NCI-H128 (cell line): ENCODE data around the gene ZFAND2B.
"Not testable (repeated sequence)": the region's sequence is repeated elsewhere in the genome, so short reads cannot be mapped to it uniquely, and the experiment has no call there.

Experiments used
- DNase-seq: peaks from one replicate; lab custom pipeline; 2025; ENCODE audit not compliant: unreplicated experiment; lab: John Stamatoyannopoulos, UW

The ZFAND2B gene

DNA sequence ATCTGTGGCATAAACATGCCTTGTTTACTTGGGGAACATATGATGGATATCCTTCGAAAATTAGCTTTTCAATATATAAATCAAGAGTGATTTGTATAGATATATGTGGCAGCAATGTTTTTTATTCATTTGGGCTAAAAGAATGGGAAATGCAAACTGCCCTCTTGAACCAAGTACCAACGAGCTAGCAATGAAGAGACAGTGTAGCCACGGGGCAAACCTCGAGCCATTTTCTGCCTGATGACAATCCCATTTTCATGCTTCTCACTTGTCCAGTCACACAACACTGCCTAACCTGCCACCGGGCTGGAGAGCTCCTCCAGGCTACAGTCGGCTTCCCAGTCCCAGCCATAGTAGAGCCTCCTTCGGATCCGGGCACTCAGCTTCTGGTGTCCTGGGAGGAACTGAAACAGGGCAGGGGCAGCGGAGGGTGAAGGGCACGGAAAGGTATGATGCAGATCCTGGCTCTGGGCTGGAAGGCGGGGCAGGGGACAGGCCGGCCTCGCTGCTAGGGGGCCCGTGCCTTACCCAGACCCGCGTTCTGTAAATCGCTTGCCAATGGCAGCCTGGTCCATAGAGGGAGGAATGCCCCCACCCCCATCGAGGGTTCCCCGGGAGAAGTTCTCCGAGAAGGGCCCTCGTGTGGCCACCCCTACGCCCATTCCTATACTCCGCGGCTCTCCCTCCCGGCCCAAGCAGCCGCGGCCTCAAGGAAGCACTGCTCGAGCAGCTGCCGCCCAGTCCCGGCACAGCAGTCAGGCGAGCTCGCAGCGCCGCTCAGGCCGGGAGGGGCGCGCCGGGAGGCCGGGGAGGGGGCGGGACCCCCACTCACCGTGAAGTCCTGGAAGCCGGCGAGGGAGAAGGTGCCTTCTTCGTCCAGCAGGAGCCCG lies 30.4 kb upstream of the ZFAND2B start:
- DNase-seq: no peak

- DNase-seq: peak; percentile 51
These were observed 29.6 kb upstream of the ZFAND2B start, which contains the start of gene CNPPD1 for GRCh38 chr2:219176818-219177551. CNPPD1 (minus strand) TSS chr2:219176925; CDS start chr2:219176828, 97 bp downstream.

GRCh38 chr2:219177552-219178376 lies 28.8 kb upstream of the ZFAND2B start, which contains the start of gene RETREG2:
RETREG2 (plus strand) TSS chr2:219178275; CDS start chr2:219178353, 78 bp downstream.
- DNase-seq: peak; percentile 43

DNA sequence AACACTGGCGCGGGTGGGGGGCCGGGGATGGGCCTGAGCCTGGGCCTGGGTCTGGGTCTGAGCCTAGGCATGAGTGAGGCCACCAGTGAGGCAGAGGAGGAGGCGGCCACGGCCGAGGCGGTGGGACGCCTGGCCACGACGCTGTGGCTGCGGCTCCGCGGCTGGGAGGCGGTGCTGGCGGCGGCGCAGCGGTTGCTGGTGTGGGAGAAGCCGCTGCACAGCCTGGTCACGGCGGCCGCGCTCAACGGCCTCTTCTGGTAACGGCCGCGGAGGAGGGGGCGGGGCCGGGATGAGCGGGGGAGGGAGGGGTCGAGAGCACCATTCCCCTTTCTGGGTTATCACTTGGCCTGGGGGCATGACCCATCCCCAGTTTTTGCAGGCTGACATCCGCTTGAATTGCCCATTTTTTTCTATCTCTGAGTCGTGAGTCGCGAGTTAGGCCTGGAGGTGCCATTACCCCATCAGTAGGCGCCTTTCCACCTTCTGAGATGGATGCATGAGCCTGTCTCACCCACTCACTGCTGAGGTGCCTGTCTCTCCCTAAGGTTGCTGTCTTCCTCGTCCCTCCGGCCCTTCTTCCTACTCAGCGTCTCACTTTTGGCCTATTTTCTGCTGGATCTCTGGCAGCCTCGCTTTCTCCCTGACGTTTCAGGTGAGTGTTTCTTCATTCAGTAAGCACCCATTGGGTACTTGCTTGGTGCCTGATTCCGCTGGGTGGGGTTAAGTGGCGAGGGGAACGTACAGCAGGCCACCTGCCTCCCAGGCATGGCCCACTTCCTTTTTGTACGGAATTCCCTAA lies 28.0 kb upstream of the ZFAND2B start:
- DNase-seq: no peak

DNA sequence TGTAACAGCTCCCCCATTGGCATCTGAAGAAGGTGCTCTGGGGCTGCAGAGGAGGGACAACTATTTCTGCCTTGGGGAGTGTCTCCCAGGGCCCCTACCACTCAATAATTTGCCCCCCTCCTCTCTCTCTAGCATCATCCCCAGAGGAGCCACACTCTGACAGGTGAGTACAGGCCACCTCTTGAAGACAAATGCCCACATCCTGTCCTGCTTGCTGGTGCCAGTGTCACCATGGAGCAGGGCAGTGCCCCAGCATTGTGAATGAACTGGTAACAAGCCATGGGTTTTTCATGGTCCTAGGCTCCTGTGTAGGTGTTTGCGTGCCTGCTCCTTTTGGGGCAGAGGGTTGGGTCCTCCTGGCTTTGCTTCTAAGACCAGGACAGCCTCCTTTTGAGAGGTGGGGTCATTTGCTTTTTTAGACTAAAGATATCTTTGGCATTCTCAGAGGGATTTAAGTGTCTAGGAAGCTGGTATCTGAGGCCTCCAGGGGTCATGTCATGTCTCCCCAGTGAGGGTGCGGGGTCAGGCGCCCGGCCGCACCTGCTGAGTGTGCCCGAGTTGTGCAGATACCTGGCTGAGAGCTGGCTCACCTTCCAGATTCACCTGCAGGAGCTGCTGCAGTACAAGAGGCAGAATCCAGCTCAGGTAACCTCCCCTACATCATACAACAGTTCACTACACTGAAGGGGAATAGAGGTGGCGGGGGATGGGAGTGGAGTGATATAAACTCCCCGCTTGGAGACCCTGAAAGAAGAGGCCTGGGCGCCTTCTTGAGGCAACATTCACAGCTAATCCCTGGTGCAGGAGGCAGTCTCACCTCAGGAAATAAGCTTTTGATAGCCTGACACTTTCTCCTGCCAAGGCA lies 26.7 kb upstream of the ZFAND2B start:
- no peak for DNase-seq

GRCh38 chr2:219180961-219181360 lies 25.6 kb upstream of the ZFAND2B start:
- no peak for DNase-seq

DNA sequence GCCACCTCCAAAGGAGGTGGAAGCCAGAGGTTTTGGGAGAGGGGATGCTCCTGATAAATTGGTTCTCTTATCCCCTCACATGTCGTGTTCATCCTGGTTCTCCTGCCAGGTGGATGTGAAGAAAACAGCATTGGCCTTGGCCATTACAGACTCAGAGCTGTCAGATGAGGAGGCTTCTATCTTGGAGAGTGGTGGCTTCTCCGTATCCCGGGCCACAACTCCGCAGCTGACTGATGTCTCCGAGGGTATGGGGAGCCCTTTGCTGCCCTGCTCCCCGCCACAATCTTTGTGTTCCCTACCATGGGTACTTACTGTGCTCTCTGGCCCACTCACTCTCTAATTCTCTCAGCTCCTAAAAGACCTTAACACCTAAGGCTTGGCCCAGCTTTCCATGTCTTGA lies 25.1 kb upstream of the ZFAND2B start:
- no peak for DNase-seq

- DNase-seq: no peak
These were observed 24.0 kb upstream of the ZFAND2B start for GRCh38 chr2:219182331-219183150.

- no peak for DNase-seq
These were observed 23.3 kb upstream of the ZFAND2B start for GRCh38 chr2:219183151-219183772.

- no peak for DNase-seq
These were observed 22.5 kb upstream of the ZFAND2B start for GRCh38 chr2:219184121-219184520.

GRCh38 chr2:219186754-219187456 lies 19.7 kb upstream of the ZFAND2B start:
- DNase-seq: no peak

- no peak for DNase-seq
These were observed 9.2 kb upstream of the ZFAND2B start for GRCh38 chr2:219197388-219197787.

DNA sequence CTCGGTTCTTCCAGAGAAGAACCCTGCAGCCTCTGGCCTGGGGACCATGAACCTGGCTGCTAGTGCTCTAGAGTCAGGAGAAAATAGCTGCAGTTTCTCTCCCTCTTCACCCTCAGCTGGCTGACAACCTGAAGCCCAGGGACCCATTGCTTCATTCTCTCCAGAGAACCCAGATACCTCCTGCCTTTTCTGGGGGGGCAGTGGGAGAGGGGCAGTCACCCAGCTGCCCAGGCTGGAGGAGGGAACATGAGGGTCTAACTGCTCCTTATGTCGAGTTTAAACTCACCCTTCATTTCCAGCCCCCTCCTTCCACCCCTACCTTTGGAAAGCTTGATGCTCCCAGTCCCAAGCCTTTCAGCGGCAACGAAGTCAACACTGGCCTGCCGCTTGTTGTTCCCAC lies 7.6 kb upstream of the ZFAND2B start:
- no peak for DNase-seq

DNA sequence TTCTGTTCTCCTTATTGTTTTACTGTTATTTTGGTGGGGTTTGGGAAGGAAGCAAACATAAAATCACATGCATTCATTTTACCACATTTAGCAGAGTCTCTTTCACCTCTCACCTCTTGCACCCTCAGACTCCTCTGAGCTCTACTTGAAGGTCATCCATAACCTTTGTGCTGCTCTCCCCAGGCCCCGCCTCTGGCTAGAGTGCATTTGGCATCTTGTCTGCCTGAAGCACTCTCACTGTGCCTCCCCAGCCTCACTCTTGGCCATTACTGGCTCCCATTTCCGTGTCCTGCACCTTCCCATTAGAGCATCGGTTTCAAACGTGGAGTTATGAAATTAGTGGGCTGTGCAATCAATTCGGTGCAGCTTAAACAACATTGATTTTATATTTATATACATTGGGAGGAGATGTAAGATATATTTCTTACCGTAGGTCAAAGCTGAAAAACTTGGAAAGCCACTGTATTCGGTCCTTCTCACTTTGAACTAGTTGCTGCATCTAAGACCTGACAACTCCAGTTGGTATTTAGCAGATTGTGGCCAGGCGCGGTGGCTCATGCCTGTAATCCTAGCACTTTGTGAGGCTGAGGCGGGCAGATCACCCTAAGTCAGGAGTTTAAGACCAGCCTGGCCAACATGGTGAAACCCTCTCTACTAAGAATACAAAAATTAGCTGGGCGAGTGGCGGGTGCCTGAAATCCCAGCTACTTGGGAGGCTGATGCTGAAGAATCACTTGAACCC lies 6.9 kb upstream of the ZFAND2B start:
- DNase-seq: no peak

DNA sequence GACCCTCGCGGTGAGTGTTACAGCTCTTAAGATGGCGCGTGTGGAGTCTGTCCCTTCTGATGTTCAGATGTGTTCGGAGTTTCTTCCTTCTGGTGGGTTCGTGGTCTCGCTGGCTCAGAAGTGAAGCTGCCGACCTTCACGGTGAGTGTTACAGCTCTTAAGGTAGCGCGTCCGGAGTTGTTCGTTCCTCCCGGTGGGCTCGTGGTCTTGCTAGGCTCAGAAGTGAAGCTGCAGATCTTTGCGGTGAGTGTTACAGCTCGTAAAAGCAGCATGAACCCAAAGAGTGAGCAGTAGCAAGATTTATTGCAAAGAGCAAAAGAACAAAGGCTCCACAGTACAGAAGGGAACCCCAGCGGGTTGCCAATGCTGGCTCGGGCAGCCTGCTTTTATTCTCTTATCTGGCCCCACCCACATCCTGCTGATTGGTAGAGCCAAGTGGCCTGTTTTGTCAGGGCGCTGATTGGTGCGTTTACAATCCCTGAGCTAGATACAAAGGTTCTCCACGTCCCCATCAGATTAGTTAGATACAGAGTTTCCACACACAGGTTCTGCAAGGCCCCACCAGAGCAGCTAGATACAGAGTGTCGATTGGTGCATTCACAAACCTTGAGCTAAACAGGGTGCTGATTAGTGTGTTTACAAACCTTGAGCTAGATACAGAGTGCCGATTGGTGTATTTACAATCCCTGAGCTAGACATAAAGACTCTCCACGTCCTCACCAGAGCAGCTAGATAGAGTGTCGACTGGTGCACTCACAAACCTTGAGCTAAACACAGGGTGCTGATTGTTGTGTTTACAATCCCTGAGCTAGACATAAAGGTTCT lies 5.9 kb upstream of the ZFAND2B start:
- DNase-seq: not testable (repeated sequence)

- not testable (repeated sequence) for DNase-seq
These were observed 5.3 kb upstream of the ZFAND2B start for GRCh38 chr2:219201331-219201730.
